GM18508 (cell line): ENCODE measurements around the gene UBASH3A.

Experiments used
- ATAC-seq: cut with Tn5 transposase; IDR thresholded peaks from one replicate; pipeline ENCODE4 v1.9.1; 2021; ENCODE audit warnings: moderate number of reproducible peaks; ENCODE audit not compliant: insufficient read depth, unreplicated experiment

Gene UBASH3A

GRCh38 chr21:42389449-42389835 is 14.3 kb upstream of the UBASH3A start:
- no peak for ATAC-seq

DNA sequence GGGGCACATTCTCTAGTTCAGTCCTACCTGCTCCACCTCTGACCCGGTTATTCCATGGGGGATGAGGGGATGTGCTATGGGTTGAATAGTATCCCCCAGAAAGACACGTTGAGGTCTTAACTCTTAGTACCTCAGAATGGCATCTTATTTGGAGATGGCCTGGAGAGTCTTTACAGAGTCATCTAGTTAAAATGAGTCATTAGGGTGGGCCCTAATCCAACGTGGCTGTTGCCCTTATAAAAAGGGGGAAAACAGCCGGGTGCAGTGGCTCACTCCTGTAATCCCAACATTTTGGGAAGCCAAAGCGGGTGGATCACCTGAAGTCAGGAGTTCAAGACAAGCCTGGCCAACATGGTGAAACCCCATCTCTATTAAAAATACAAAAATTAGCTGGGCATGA is 13.5 kb upstream of the UBASH3A start:
- no peak for ATAC-seq

- no peak for ATAC-seq
Observed at GRCh38 chr21:42390696-42391095, 13.0 kb upstream of the UBASH3A start.

- no peak for ATAC-seq
Observed at GRCh38 chr21:42391297-42391696, 12.4 kb upstream of the UBASH3A start.

- no peak for ATAC-seq
Observed at GRCh38 chr21:42392731-42393442, 10.8 kb upstream of the UBASH3A start.

GRCh38 chr21:42393443-42393950 is 10.2 kb upstream of the UBASH3A start:
- no peak for ATAC-seq

DNA sequence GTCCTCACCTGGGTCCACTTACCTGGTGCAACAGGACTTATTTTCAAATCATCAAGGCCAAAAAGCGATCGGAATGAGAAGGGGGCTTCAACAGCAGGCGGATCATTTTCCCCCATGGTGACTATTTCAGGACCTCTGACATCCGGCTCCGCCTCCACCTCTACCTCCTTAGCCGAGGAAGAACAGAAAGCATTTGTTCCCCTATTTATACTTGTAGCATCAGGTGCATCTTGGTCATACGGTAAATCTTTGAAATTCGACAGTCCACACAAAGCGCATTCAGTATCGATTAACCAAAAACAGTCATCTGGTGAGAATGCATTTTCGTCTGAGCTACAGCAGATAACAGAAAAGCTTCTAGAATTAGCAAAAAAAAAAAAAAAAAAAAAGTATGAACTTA is 8.4 kb upstream of the UBASH3A start:
- ATAC-seq = no peak

DNA sequence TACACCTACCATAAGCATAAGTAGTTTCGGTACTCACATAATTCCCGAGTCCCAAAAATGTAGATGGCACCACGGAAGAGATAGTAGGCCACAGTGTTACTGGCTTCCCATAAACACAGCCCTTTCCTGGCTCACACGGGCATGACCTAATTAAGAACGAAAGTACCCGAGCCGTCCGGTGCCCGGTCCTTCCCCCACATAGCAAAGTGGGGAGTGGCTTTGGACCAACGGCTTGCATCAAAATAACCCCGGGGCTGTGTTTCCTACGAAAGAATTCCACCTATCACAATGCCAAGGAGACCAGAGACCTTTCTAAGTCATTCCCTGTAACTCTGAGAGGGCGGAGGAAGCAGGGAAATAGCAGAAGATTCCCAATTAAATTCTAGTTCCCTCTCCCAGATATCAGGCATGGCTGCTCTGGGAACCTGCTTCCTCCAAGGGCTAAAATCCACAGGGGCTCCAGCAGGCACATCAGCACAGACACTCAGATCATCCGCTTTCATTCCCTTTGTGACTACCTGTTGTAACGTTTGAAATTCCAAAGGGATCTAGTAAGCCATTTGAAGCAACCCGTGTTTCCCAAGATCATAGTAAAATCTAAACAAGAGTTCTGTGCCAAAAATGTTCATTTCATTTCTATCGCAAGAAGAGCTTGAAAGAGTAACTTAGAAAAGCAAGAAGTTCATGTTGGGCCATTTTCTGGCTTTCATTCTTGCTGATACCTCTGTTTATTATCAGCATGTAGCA is 7.6 kb upstream of the UBASH3A start, which contains the start of gene TMPRSS3:
TMPRSS3 (minus strand) TSS at position 148 of the 747 bp plus-strand sequence. CDS start 635 bp downstream, outside the sequence.
- no peak for ATAC-seq

DNA sequence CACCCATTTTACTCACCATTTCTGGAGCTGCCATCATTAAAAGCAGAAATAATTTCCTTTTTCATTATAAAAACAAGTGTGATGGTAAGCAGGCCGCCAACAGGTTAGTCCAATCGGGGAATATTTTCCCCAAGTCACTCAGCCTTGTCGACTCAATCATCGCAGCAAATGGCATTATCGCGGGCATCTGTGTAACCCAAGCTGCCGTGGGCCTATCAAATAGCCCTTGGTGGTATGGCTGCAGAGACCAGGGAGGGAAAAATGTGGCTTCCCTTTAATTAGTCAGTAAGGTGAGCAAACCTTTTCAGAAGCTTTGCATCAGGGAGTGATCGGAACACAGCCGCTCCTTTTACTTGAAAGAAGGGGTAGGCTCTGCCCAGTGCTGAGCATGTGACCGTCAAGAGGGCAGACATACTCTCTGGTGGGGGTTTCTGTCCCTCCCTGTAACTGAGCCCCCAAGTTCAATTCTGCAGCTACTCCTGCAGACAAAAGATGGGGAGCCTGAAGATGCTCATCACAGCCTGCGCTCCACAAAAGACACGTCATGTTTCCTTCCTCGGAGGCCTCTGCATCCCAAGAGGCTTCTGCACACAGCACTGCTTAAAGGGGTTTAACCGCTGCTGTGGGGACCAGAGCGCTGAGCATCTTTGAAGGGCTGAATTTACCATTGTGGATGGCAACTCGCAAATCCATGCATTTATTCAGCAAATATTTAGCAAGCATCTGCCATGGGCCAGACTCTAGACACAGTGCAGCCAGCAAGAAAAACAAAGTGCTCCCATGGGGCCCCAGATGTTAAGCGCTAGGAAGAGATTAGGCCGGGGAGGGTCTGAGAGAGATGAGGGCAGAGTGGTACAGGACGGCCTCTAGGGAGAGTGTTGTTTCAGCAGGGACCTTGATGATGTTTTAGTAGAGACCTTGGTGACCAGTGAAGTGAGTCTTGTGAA is 6.6 kb upstream of the UBASH3A start:
- no peak for ATAC-seq

DNA sequence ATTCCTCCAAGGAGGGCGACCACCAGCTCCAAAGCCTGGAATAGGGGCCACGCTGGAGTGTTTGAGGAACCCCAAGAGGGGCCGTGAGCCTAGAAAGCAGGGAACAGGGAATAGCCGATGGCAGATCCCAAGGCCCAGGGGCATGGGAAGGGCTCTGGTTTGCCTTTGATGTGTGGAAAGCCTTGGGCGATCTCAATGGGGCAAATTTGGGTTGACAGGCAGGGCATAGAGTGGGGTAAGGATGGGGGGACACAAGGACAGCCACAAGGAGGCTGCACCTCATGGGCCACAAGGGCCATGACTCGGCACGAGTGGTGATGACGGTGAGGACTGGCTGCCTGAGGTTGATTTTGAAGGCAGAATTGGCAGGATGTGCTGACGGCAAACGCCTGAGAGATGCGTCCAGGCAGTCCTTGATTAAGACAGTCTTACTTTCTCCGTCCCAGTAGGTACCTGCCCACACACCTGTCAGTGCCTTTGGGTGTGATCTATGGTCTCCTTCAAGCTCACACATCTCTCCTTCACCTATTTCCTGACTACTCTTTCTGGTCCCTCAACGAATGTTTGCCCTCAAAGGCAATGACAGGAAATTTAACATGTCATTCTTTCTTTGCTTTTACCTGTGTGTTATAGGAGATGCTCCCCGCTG is 5.8 kb upstream of the UBASH3A start:
- no peak for ATAC-seq

DNA sequence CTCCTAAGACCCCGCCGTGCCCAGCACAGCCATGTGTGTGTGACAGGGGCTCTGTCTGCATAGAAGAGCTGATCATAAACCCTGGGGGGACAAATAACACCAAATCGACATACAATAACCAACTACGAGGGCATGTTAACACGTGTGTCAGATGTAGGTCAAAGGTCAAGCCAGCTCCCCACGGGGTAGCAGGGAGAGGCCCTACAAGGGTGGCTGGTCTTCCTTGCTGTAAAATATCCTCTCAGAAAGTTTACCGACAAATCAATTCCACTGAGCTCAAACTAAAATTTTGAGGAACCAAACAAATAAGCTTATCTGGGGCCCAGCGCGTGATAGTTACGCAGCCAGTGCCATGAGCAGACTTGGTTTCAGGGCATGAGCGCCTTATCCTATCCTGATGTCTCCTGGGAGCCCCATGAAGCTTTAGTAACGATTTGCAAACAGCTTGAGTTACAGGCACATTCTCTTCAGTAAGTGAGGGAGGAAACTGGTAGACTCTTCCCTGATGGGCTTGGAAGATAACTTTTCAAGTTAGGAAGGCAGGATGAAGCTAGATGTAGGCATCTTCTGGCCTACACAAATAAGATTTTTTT is 5.2 kb upstream of the UBASH3A start:
- ATAC-seq = no peak

DNA sequence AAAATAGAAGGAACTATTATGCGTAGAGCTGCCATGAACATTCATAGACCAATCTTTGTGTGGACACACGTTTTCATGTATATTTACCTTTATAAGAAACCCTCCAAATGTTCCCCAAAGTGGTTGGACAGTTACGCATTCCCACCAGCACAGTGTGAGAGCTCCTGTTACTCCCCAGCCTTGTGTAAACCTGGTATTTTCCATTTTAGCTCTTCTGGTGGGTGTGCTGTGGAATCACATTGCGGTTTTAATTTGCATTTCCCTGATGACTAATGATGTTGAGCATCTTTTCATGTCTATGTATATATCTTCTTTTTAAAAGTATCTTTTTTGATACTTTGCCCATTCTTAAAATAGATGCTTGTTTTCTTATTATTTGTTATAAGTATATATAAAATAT is 3.2 kb upstream of the UBASH3A start:
- ATAC-seq = no peak

DNA sequence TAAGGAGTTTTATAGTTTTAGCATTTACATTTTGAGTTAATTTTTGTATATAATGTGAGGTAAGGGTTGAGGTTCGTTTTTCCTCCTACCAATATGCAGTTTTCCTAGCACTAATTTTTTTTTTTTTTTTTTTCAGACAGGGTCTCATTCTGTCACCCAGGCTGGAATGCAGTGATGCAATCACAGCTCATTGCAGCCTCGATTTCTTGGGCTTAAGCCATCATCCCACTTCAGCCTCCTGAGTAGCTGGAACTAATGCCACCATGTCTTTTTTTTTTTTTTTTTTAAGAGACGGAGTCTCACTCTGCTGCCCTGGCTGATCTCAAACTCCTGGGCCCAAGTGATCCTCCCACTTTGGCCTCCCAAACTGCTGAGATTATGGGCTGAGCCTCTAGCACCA is 2.5 kb upstream of the UBASH3A start:
- no peak for ATAC-seq

DNA sequence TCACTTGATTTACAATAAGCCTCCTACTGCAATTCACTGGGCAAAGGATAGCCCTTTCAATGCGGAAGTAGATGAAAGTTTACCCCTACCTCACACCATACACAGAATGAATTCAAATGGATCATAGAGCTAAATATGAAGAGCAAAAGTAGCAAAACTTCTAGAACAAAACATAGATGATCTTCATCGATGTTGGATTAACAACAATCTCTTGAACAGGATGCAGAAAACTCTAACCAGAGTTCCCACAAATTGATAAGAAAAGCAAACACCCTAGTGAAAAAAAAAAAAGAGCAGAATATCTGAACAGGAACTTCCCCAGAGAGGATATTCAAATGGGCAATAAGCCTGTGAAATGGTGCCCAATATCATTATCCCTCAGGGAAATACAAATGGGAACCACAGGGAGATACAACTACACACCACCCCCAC is 1.9 kb upstream of the UBASH3A start:
- ATAC-seq = no peak

DNA sequence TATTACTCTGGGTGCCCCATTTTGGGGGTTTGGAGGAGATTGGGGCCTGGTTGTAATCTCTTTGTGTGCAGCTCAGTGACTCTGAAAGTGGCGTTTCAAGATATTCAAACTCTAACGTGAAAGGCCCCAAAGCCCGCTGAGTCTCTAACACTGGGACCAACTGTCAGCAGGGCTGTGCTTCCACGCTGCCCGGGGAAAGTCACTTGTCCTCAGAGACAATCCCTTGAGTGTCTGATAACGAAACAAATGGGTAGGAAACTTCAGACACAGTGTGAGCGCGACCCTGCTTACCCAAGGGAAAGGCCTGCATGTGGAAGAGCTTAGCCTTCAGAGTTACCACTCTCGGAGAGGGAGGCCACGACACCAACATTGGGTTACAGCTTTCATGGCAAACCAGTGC is 837 bp downstream of the UBASH3A start:
- ATAC-seq = no peak

DNA sequence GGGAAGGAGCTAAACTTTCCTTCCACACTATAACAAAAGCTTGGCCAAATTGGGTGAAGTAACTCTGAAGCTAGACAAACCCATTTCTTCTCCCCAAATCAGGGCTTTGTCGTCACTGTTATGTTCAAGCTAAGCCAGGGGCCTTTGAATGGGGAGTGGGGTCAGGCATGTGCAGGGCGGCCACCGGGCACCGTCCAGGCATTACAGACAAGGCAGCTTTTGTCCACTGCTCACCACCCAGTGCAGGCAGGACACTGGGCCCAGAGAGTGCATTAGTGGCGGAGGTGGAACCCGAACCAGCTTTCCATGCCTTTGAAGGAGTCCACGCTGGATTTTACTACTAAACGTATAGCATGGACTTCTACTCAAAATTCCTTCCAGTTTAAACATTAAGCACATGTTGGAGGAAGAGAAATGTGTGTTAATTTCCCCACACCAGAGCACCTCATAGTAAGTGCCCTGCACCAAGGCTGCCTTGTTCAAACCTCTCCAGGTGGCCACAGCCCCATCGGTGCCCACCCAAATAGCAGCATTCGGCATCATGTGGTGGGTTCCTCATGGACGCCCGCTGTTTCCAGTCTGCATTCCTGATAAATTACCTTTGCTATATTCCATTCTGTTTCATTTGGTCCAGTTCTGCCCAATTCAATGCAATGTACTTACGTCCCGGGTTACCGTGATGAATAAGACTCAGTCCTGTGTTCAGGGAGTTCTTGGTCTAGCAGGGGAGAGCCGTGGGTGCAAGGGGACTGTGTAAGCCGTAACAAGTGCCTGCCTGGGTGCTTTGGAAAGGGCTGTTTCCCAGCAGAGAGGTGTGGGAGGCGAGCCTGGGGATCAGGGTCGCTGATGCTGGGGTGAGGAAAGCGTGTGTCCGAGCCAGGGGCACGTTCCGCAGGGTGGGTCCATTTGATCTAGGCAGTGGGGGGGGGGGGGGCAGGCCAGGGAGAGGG is 1.6 kb downstream of the UBASH3A start:
- ATAC-seq = no peak

GRCh38 chr21:42406201-42406621 is 2.5 kb downstream of the UBASH3A start:
- no peak for ATAC-seq

- ATAC-seq = no peak
Observed at GRCh38 chr21:42406866-42407265, 3.2 kb downstream of the UBASH3A start.

- no peak for ATAC-seq
Observed at GRCh38 chr21:42407476-42407875, 3.8 kb downstream of the UBASH3A start.
